ENCODE measurements around the gene MAPK10.
"Not testable (repeated sequence)": the region's sequence is repeated elsewhere in the genome, so short reads cannot be mapped to it uniquely, and the experiment has no call there.

Gene MAPK10

GRCh38 chr4:86184216-86184900 is 175.5 kb downstream of the MAPK10 start:
- no peak for DNase-seq (ENCODE audit: low read depth in 2 of 2)

- DNase-seq (ENCODE audit: low read depth in 2 of 2): no peak
Observed at GRCh38 chr4:86181585-86181984, 178.3 kb downstream of the MAPK10 start.

- no peak for DNase-seq (ENCODE audit: low read depth in 2 of 2)
Observed at GRCh38 chr4:86178211-86178610, 181.6 kb downstream of the MAPK10 start.

GRCh38 chr4:86174506-86174905 is 185.3 kb downstream of the MAPK10 start:
- DNase-seq (ENCODE audit: low read depth in 2 of 2): no peak

GRCh38 chr4:86168335-86168734 is 191.5 kb downstream of the MAPK10 start:
- not testable (repeated sequence) for DNase-seq (ENCODE audit: low read depth in 2 of 2)

- DNase-seq (ENCODE audit: low read depth in 2 of 2): no peak
Observed at GRCh38 chr4:86160426-86160825, 199.4 kb downstream of the MAPK10 start.

GRCh38 chr4:86159216-86159615 is 200.6 kb downstream of the MAPK10 start:
- DNase-seq (ENCODE audit: low read depth in 2 of 2): no peak

GRCh38 chr4:86156531-86156930 is 203.3 kb downstream of the MAPK10 start:
- DNase-seq (ENCODE audit: low read depth in 2 of 2): no peak

- DNase-seq (ENCODE audit: low read depth in 2 of 2): no peak
Observed at GRCh38 chr4:86155766-86156165, 204.1 kb downstream of the MAPK10 start.

- DNase-seq (ENCODE audit: low read depth in 2 of 2): no peak
Observed at GRCh38 chr4:86152454-86152853, 207.4 kb downstream of the MAPK10 start.

- DNase-seq (ENCODE audit: low read depth in 2 of 2): no peak
Observed at GRCh38 chr4:86151196-86151595, 208.7 kb downstream of the MAPK10 start.

- DNase-seq (ENCODE audit: low read depth in 2 of 2): no peak
Observed at GRCh38 chr4:86141161-86141560, 218.7 kb downstream of the MAPK10 start.

- DNase-seq (ENCODE audit: low read depth in 2 of 2): no peak
Observed at GRCh38 chr4:86132468-86132867, 227.4 kb downstream of the MAPK10 start.

- DNase-seq (ENCODE audit: low read depth in 2 of 2): no peak
Observed at GRCh38 chr4:86131456-86131855, 228.4 kb downstream of the MAPK10 start.

- DNase-seq (ENCODE audit: low read depth in 2 of 2): no peak
Observed at GRCh38 chr4:86130160-86130933, 229.5 kb downstream of the MAPK10 start.

- no peak for DNase-seq (ENCODE audit: low read depth in 2 of 2)
Observed at GRCh38 chr4:86129546-86129945, 230.3 kb downstream of the MAPK10 start.

GRCh38 chr4:86122404-86122803 is 237.4 kb downstream of the MAPK10 start:
- no peak for DNase-seq (ENCODE audit: low read depth in 2 of 2)

GRCh38 chr4:86118711-86119110 is 241.1 kb downstream of the MAPK10 start:
- DNase-seq (ENCODE audit: low read depth in 2 of 2): no peak

GRCh38 chr4:86117705-86118302 is 242.0 kb downstream of the MAPK10 start:
- DNase-seq (ENCODE audit: low read depth in 2 of 2): no peak

- no peak for DNase-seq (ENCODE audit: low read depth in 2 of 2)
Observed at GRCh38 chr4:86114563-86114962, 245.3 kb downstream of the MAPK10 start.

GRCh38 chr4:86108834-86109233 is 251.0 kb downstream of the MAPK10 start:
- DNase-seq (ENCODE audit: low read depth in 2 of 2): no peak

- DNase-seq (ENCODE audit: low read depth in 2 of 2): no peak
Observed at GRCh38 chr4:86108137-86108536, 251.7 kb downstream of the MAPK10 start.

- DNase-seq (ENCODE audit: low read depth in 2 of 2): no peak
Observed at GRCh38 chr4:86107112-86107511, 252.7 kb downstream of the MAPK10 start.
